ENCODE measurements around the gene EFHC1. TPM values are rescaled to one million over a fixed set of nuclear protein-coding genes. Genes with fewer than 3 reads are reported as not detected.

EFHC1 gene
- total and polyA plus RNA-seq, 4 donors: 3.3 to 11.3 (median 6.9) TPM

DNA sequence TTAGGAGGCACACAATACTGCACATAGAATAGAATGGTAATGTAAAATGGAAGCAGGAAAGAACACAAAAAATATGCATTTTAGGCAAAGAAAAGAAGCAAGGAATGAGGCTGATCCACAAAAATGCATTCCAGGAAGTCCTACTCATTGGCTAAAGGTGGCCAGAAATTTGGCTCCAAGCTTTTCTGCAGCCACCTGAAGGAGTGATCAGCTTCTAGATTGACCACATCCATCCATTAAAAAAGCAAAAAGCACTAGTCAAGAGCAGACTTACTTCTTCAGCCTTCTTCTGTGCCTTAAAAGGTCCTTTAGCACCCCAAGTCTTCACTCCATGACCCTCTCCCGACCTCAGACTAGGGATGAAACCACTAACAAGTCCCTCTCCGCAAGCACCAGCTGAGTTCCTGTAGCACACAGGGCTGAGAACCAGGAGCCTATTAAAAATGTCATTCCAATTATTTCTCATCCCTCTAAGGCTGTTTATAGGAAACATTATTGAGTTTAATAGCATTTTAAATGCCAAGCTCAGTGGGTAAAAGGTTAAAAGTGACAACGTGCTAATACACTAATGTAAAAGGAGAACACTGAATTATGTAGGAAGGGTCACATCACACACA lies 120.3 kb downstream of the EFHC1 start:
- H3K9ac ChIP-seq (ENCODE audit: low read depth in 1 of 2, low read length in 2 of 2): no peak overlapping the region
- 87% methylated on average over 3 of the region's 3 CpGs for WGBS
- no peaks in the 10 kb centered on the region for H3K27me3 ChIP-seq (ENCODE audit: control insufficient read depth in 4 of 4, insufficient read depth in 4 of 4, low read length in 3 of 4)
- peaks cover 0 to 2% (median 0%) of the 10 kb centered on the region in 4 donors for H3K36me3 ChIP-seq (ENCODE audit: control insufficient read depth in 4 of 4, insufficient read depth in 3 of 4, low read depth in 1 of 4, low read length in 3 of 4)
- no peak for DNase-seq (ENCODE audit: low spot score)
- peaks cover 11 to 31% (median 28%) of the 10 kb centered on the region in 4 donors for H3K4me1 ChIP-seq (ENCODE audit: control insufficient read depth in 4 of 4, insufficient read depth in 4 of 4, low read length in 3 of 4)
- H3K4me3 ChIP-seq (ENCODE audit: low read depth in 1 of 3, low read length in 3 of 3): no peak overlapping the region
- H3K27ac ChIP-seq (ENCODE audit: low read depth in 1 of 2, low read length in 2 of 2): no peak overlapping the region
- H3K9me3 ChIP-seq (ENCODE audit: control insufficient read depth in 4 of 4, low read length in 3 of 4): no peaks in the 10 kb centered on the region
- TF ChIP-seq GABPA (IDR thresholded peaks at IDR 0.05 in 1 of 2, conservative IDR thresholded peaks at IDR 0.05 in 1 of 2): no peak
- TF ChIP-seq TAF1 (conservative IDR thresholded peaks at IDR 0.05): no peak
- TF ChIP-seq RAD21 (IDR thresholded peaks at IDR 0.05): no peak
- no peak for TF ChIP-seq FOXA1 (IDR thresholded peaks at IDR 0.05)
- no peak for TF ChIP-seq ATF3 (IDR thresholded peaks at IDR 0.05)
- TF ChIP-seq, protein P1, sequence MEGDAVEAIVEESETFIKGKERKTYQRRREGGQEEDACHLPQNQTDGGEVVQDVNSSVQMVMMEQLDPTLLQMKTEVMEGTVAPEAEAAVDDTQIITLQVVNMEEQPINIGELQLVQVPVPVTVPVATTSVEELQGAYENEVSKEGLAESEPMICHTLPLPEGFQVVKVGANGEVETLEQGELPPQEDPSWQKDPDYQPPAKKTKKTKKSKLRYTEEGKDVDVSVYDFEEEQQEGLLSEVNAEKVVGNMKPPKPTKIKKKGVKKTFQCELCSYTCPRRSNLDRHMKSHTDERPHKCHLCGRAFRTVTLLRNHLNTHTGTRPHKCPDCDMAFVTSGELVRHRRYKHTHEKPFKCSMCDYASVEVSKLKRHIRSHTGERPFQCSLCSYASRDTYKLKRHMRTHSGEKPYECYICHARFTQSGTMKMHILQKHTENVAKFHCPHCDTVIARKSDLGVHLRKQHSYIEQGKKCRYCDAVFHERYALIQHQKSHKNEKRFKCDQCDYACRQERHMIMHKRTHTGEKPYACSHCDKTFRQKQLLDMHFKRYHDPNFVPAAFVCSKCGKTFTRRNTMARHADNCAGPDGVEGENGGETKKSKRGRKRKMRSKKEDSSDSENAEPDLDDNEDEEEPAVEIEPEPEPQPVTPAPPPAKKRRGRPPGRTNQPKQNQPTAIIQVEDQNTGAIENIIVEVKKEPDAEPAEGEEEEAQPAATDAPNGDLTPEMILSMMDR (IDR thresholded peaks at IDR 0.05; ENCODE audit: low read depth, low read length, missing input control): no peak
- TF ChIP-seq MAX (IDR thresholded peaks at IDR 0.05): no peak

DNA sequence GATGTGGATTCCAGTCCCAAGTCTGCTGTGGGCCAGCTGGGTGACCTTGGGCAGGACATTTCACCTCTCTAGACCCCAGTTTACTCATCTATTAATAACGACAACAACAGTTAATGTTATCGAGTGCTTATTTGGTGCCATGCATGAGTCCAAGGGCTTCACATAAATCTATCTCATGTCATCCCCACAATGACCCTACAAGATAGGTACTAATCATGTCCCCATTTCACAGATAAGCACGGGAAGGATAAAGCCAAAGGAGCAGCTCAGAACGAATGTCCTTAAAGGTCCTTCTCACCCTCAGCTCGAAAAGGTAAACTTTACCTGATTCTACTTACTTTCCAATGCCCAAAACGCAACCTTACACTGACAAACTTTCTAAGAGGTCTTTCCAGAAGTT lies 121.0 kb downstream of the EFHC1 start:
- 67% methylated on average over 6 of the region's 6 CpGs for WGBS
- Histone ChIP-seq H3K4me1 (ENCODE audit: control insufficient read depth in 4 of 4, insufficient read depth in 4 of 4, low read length in 3 of 4) (peaks cover 15 to 38% (median 29%) of the 10 kb centered on the region in 4 donors), H3K27me3 (ENCODE audit: control insufficient read depth in 4 of 4, insufficient read depth in 4 of 4, low read length in 3 of 4) (no peaks in the 10 kb centered on the region)

DNA sequence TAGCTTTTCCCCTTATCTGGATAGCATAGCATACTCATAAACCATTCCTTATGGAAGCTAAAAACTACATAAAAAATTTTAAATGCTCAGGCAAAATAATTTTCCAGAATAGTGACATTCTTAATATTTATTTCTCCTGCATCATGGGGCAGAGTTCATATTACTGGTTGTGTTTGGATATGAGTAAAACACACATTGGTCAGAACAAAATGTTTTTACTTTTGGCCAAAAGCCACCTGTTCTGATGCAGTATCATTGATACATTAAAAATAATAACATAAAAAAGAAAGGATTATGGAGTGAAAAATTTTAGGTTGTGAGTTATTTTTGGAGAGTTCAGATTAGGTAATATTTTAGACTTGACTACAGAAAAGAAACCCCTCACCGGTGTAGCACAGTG lies 123.1 kb downstream of the EFHC1 start:
- H3K4me1 ChIP-seq (ENCODE audit: control insufficient read depth in 4 of 4, insufficient read depth in 4 of 4, low read length in 3 of 4): peaks cover 21 to 52% (median 44%) of the 10 kb centered on the region in 4 donors
- H3K9ac ChIP-seq (ENCODE audit: low read depth in 1 of 2, low read length in 2 of 2): peak overlapping the region in 1 of 2 donors; percentile 72
- TF ChIP-seq SP1 (IDR thresholded peaks at IDR 0.05): peak; percentile 49
- no peak for TF ChIP-seq RAD21 (IDR thresholded peaks at IDR 0.05)
- no peak for TF ChIP-seq FOXA1 (IDR thresholded peaks at IDR 0.05)
- no peak for TF ChIP-seq NR2F2 (IDR thresholded peaks at IDR 0.05)
- peak in 1 of 2 donors; percentile 4 for TF ChIP-seq RXRA (IDR thresholded peaks at IDR 0.05)
- TF ChIP-seq, protein P1 (IDR thresholded peaks at IDR 0.05; ENCODE audit: low read depth, low read length, missing input control): no peak
- no peak for TF ChIP-seq YY1 (IDR thresholded peaks at IDR 0.05)
- TF ChIP-seq TAF1 (conservative IDR thresholded peaks at IDR 0.05): no peak
- peak; percentile 66 to 72 for TF ChIP-seq HNF4A (conservative IDR thresholded peaks at IDR 0.05)
- no peak for TF ChIP-seq MAX (IDR thresholded peaks at IDR 0.05)
- no peak for TF ChIP-seq GABPA (IDR thresholded peaks at IDR 0.05 in 1 of 2, conservative IDR thresholded peaks at IDR 0.05 in 1 of 2)
- TF ChIP-seq ATF3 (IDR thresholded peaks at IDR 0.05): no peak
- no peak for TF ChIP-seq JUND (IDR thresholded peaks at IDR 0.05)
- no peak for TF ChIP-seq EGR1 (IDR thresholded peaks at IDR 0.05; ENCODE audit: low read depth in 2 of 2)
- TF ChIP-seq ZBTB33 (IDR thresholded peaks at IDR 0.05): no peak

More for the DNA sequence above, 121.0 kb downstream of the EFHC1 start:
- H3K36me3 ChIP-seq (ENCODE audit: control insufficient read depth in 4 of 4, insufficient read depth in 3 of 4, low read depth in 1 of 4, low read length in 3 of 4): no peaks in the 10 kb centered on the region
- H3K4me3 ChIP-seq (ENCODE audit: low read depth in 1 of 3, low read length in 3 of 3): no peak overlapping the region
- no peaks in the 10 kb centered on the region for H3K9me3 ChIP-seq (ENCODE audit: control insufficient read depth in 4 of 4, low read length in 3 of 4)
- no peak overlapping the region for H3K9ac ChIP-seq (ENCODE audit: low read depth in 1 of 2, low read length in 2 of 2)
- no peak overlapping the region for H3K27ac ChIP-seq (ENCODE audit: low read depth in 1 of 2, low read length in 2 of 2)
- peak in 1 of 2 donors; percentile 15 for TF ChIP-seq HNF4A (conservative IDR thresholded peaks at IDR 0.05)
- no peak for TF ChIP-seq EGR1 (IDR thresholded peaks at IDR 0.05; ENCODE audit: low read depth in 2 of 2)
- DNase-seq (ENCODE audit: low spot score): no peak

More for the DNA sequence above, 123.1 kb downstream of the EFHC1 start:
- H3K27me3 ChIP-seq (ENCODE audit: control insufficient read depth in 4 of 4, insufficient read depth in 4 of 4, low read length in 3 of 4): no peaks in the 10 kb centered on the region
- no peaks in the 10 kb centered on the region for H3K36me3 ChIP-seq (ENCODE audit: control insufficient read depth in 4 of 4, insufficient read depth in 3 of 4, low read depth in 1 of 4, low read length in 3 of 4)
- DNase-seq (ENCODE audit: low spot score): no peak
- no peak overlapping the region for H3K4me3 ChIP-seq (ENCODE audit: low read depth in 1 of 3, low read length in 3 of 3)
- WGBS: 36% methylated on average over 1 of the region's 1 CpG
- peak overlapping the region; percentile 79 to 89 for H3K27ac ChIP-seq (ENCODE audit: low read depth in 1 of 2, low read length in 2 of 2)
- no peaks in the 10 kb centered on the region for H3K9me3 ChIP-seq (ENCODE audit: control insufficient read depth in 4 of 4, low read length in 3 of 4)
